HepG2 (cell line): ENCODE measurements around the gene NDRG2. TPM values are rescaled to one million over a fixed set of nuclear protein-coding genes. Genes with fewer than 3 reads are reported as not detected.

Experiments used
- ATF5 ChIP-seq: sonication (generic); formaldehyde crosslinking; IDR thresholded peaks from 2 replicates; pipeline ENCODE4 v1.4.0; 2020; ENCODE audit warnings: mild to moderate bottlenecking, low read depth, missing genetic modification reagents
- BCL3 ChIP-seq: sonication (generic); formaldehyde crosslinking; IDR thresholded peaks from 2 replicates; pipeline ENCODE4 v1.5.1; 2020; ENCODE audit warnings: mild to moderate bottlenecking, missing genetic modification reagents, moderate library complexity
- CERS6 ChIP-seq: sonication (generic); formaldehyde crosslinking; IDR thresholded peaks from 2 replicates; pipeline ENCODE4 v1.5.0; 2020; ENCODE audit warnings: missing genetic modification reagents
- CREB1 ChIP-seq, 2 experiments: fragments of 450-650 bp in 1 of 2; IDR thresholded peaks; 2 replicates each; pipeline ENCODE4 v1.6.1; 2016 to 2017; ENCODE audit warnings: control low read depth in 1 of 2, mild to moderate bottlenecking in 1 of 2, missing compliant biosample characterization in 1 of 2, missing genetic modification characterization in 1 of 2
- DNMT1 ChIP-seq: sonication (generic); formaldehyde crosslinking; IDR thresholded peaks from 2 replicates; pipeline ENCODE4 v1.5.1; 2020; ENCODE audit warnings: mild to moderate bottlenecking, missing genetic modification reagents
- PITX1 ChIP-seq: sonication (generic); formaldehyde crosslinking; IDR thresholded peaks from 2 replicates; pipeline ENCODE4 v1.5.1; 2020; ENCODE audit warnings: mild to moderate bottlenecking, missing genetic modification reagents
- PLSCR1 ChIP-seq: sonication (generic); formaldehyde crosslinking; IDR thresholded peaks from 2 replicates; pipeline ENCODE4 v1.5.0; 2020; ENCODE audit warnings: missing genetic modification reagents, mild to moderate bottlenecking, borderline replicate concordance
- TOPORS ChIP-seq: sonication (generic); formaldehyde crosslinking; IDR thresholded peaks from 2 replicates; pipeline ENCODE4 v1.8.0; 2023; ENCODE audit warnings: mild to moderate bottlenecking, missing genetic modification reagents
- TP53 ChIP-seq: sonication (generic); formaldehyde crosslinking; conservative IDR thresholded peaks from 2 replicates; pipeline ENCODE4 v1.4.0; 2020; ENCODE audit warnings: missing genetic modification reagents
- ZBTB1 ChIP-seq: sonication (generic); formaldehyde crosslinking; IDR thresholded peaks from 2 replicates; pipeline ENCODE4 v1.4.0; 2020; ENCODE audit warnings: missing genetic modification reagents, borderline replicate concordance
- ZBTB25 ChIP-seq: IDR thresholded peaks from 2 replicates; pipeline ENCODE4 v1.6.1; 2018; ENCODE audit warnings: missing genetic modification reagents
- ZFX ChIP-seq: sonication (generic); formaldehyde crosslinking; IDR thresholded peaks from 2 replicates; pipeline ENCODE4 v1.4.0; 2020; ENCODE audit warnings: mild to moderate bottlenecking, low read depth, missing genetic modification reagents, moderate library complexity
- ZKSCAN1 ChIP-seq: fragments of 150-350 bp; IDR thresholded peaks from 2 replicates; pipeline ENCODE4 v1.6.1; 2014; ENCODE audit warnings: low read length
- ZNF142 ChIP-seq: sonication (generic); formaldehyde crosslinking; IDR thresholded peaks from 2 replicates; pipeline ENCODE4 v1.4.0; 2020; ENCODE audit warnings: missing genetic modification reagents
- ZNF556 ChIP-seq: sonication (generic); formaldehyde crosslinking; IDR thresholded peaks from 2 replicates; pipeline ENCODE4 v1.4.0; 2020; ENCODE audit warnings: mild to moderate bottlenecking, missing genetic modification reagents, borderline replicate concordance
- ZNF713 ChIP-seq: sonication (generic); formaldehyde crosslinking; IDR thresholded peaks from 2 replicates; pipeline ENCODE4 v1.4.0; 2020; ENCODE audit warnings: mild to moderate bottlenecking, missing genetic modification reagents
- ZZZ3 ChIP-seq: sonication (generic); formaldehyde crosslinking; IDR thresholded peaks from 2 replicates; pipeline ENCODE4 v1.4.0; 2020; ENCODE audit warnings: missing genetic modification reagents, mild to moderate bottlenecking, borderline replicate concordance
- polyA plus RNA-seq, 8 experiments: library from polyadenylated mRNA; depleted of rRNA in 3 of 8; stranded (reverse) in 7 of 8; unstranded in 1 of 8; fragments of >200 nt; fragmentation: Illumina TruSeq in 4 of 8; extraction: Trizol in 4 of 8; gene quantifications; 2 replicates each; pipeline versions ENCODE4 v1.2.1 to v1.2.3, GENCODE V29; 2011 to 2016; ENCODE audit warnings: low read depth in 4 of 8, missing spikeins in 1 of 8, mixed read lengths in 1 of 8; ENCODE audit not compliant: insufficient read depth in 1 of 8
- total RNA-seq, 5 experiments: library from RNA; depleted of rRNA; stranded (reverse); fragments of >200 nt; fragmentation: Illumina TruSeq; extraction: Trizol; gene quantifications; 2 replicates each; pipeline ENCODE4 v1.2.3, GENCODE V29; 2016; ENCODE audit warnings: low read depth in 1 of 5

Gene NDRG2
- total and polyA plus RNA-seq, 2 of the 13 experiments (the other 11 are each of a cell fraction or from before 2014, with no cell fraction given): 27.2 to 189 TPM

GRCh38 chr14:21024585-21025370 is at the start of gene NDRG2 (continued):
- TF ChIP-seq CERS6 (CRISPR knock-in tag) (no peak), PITX1 (CRISPR knock-in tag) (peak; percentile 69; the same call in 1 of the 2 replicates), CREB1 (IDR thresholded peaks at IDR 0.05) (no peak), CREB1 (CRISPR knock-in tag; IDR thresholded peaks at IDR 0.05) (no peak), ZKSCAN1 (0 out of 2 replicates have a peak, but pooled peaks have one; percentile 9), ZZZ3 (CRISPR knock-in tag) (no peak; the same call in 1 of the 2 replicates), TOPORS (CRISPR knock-in tag) (no peak), ATF5 (CRISPR knock-in tag) (no peak), ZNF142 (CRISPR knock-in tag) (peak; percentile 94), PLSCR1 (no peak), ZBTB1 (no peak), DNMT1 (CRISPR knock-in tag) (peak; percentile 87), TP53 (CRISPR knock-in tag) (peak; percentile 84; the same call in 1 of the 2 replicates), ZNF556 (CRISPR knock-in tag) (no peak), ZNF713 (CRISPR knock-in tag) (no peak), BCL3 (CRISPR knock-in tag) (no peak), ZFX (CRISPR knock-in tag) (peak; percentile 88), ZBTB25 (CRISPR knock-in tag) (no peak; the same call in 1 of the 2 replicates)
